HG03520 (cell line): ENCODE results near the gene NCBP3.

Experiments used
- ATAC-seq: cut with Tn5 transposase; IDR thresholded peaks from one replicate; pipeline ENCODE4 v1.9.1; 2021; ENCODE audit warnings: mild to moderate bottlenecking, moderate library complexity; ENCODE audit not compliant: unreplicated experiment

NCBP3 gene

GRCh38 chr17:3845621-3846436, at the start of gene NCBP3:
Gene NCBP3 (minus strand): TSS chr17:3846246. CDS start chr17:3846223, 23 bp downstream.
- peak; percentile 94 for ATAC-seq

GRCh38 chr17:3895354-3895753, 49.3 kb upstream of the NCBP3 start:
- ATAC-seq = no peak

- ATAC-seq = no peak
These were observed 48.9 kb upstream of the NCBP3 start for GRCh38 chr17:3894911-3895343.

- ATAC-seq = no peak
These were observed 48.1 kb upstream of the NCBP3 start for GRCh38 chr17:3894188-3894587.

GRCh38 chr17:3893720-3894116, 47.7 kb upstream of the NCBP3 start:
- no peak for ATAC-seq

GRCh38 chr17:3893003-3893719, 47.1 kb upstream of the NCBP3 start, which contains the start of gene CAMKK1:
Gene CAMKK1 (minus strand): TSS chr17:3893053. CDS start chr17:3885687, 7,366 bp downstream.
- peak; percentile 83 for ATAC-seq

- ATAC-seq = peak; percentile 12
These were observed 46.3 kb upstream of the NCBP3 start for GRCh38 chr17:3892095-3892998.

- no peak for ATAC-seq
These were observed 45.6 kb upstream of the NCBP3 start for GRCh38 chr17:3891626-3892094.

GRCh38 chr17:3890878-3891219, 44.8 kb upstream of the NCBP3 start:
- ATAC-seq = no peak

GRCh38 chr17:3890082-3890877, 44.2 kb upstream of the NCBP3 start:
- ATAC-seq = no peak

GRCh38 chr17:3889325-3890012, 43.4 kb upstream of the NCBP3 start:
- ATAC-seq = no peak

- no peak for ATAC-seq
These were observed 42.5 kb upstream of the NCBP3 start for GRCh38 chr17:3888343-3889171.

- ATAC-seq = no peak
These were observed 41.8 kb upstream of the NCBP3 start for GRCh38 chr17:3887804-3888203.

GRCh38 chr17:3887394-3887793, 41.3 kb upstream of the NCBP3 start:
- no peak for ATAC-seq

- no peak for ATAC-seq
These were observed 40.7 kb upstream of the NCBP3 start for GRCh38 chr17:3886776-3887175.

- no peak for ATAC-seq
These were observed 39.9 kb upstream of the NCBP3 start for GRCh38 chr17:3885970-3886369.

- ATAC-seq = no peak
These were observed 39.2 kb upstream of the NCBP3 start for GRCh38 chr17:3885271-3885670.

GRCh38 chr17:3884188-3884587, 38.1 kb upstream of the NCBP3 start:
- no peak for ATAC-seq

GRCh38 chr17:3882276-3882675, 36.2 kb upstream of the NCBP3 start:
- no peak for ATAC-seq
